Daoy (cell line): ENCODE results near the gene BTBD17. TPM values are rescaled to one million over a fixed set of nuclear protein-coding genes. Genes with fewer than 3 reads are reported as not detected.
A peak's percentile ranks its signal among the peaks of the same experiment; 100 is the strongest.
"Not testable (repeated sequence)": the region's sequence is repeated elsewhere in the genome, so short reads cannot be mapped to it uniquely, and the experiment has no call there.

Experiments
- DNase-seq: peaks from one replicate; pipeline ENCODE4 v3.0.0-alpha.2; 2015; ENCODE audit warnings: low read depth
- total RNA-seq: library from RNA; depleted of rRNA; stranded (reverse); fragments of >200 nt; shearing (Covaris generic); gene quantifications from 2 replicates; pipeline ENCODE4 v1.2.3, GENCODE V29; 2014; rRNA removed

Gene BTBD17
- total RNA-seq = not detected in 2 replicates

- DNase-seq = peak; percentile 66
Measured at GRCh38 chr17:74361230-74362068, at the start of gene BTBD17. BTBD17 (minus strand) TSS chr17:74361868; CDS start chr17:74361819, 49 bp downstream.

- DNase-seq = no peak
Measured at GRCh38 chr17:74410001-74410443, 48.4 kb upstream of the BTBD17 start.

- DNase-seq = no peak
Measured at GRCh38 chr17:74408815-74409214, 47.1 kb upstream of the BTBD17 start.

GRCh38 chr17:74408262-74408661 lies 46.6 kb upstream of the BTBD17 start:
- peak; percentile 65 for DNase-seq

GRCh38 chr17:74407384-74407783 lies 45.7 kb upstream of the BTBD17 start:
- DNase-seq = no peak

GRCh38 chr17:74405311-74405710 lies 43.6 kb upstream of the BTBD17 start:
- DNase-seq = not testable (repeated sequence)

- no peak for DNase-seq
Measured at GRCh38 chr17:74404789-74405188, 43.1 kb upstream of the BTBD17 start.

- DNase-seq = no peak
Measured at GRCh38 chr17:74404218-74404617, 42.5 kb upstream of the BTBD17 start.

- no peak for DNase-seq
Measured at GRCh38 chr17:74403512-74404137, 42.0 kb upstream of the BTBD17 start.

- no peak for DNase-seq
Measured at GRCh38 chr17:74402048-74402447, 40.4 kb upstream of the BTBD17 start.

- no peak for DNase-seq
Measured at GRCh38 chr17:74396567-74396966, 34.9 kb upstream of the BTBD17 start.

GRCh38 chr17:74394977-74395376 lies 33.3 kb upstream of the BTBD17 start:
- peak; percentile 35 for DNase-seq

GRCh38 chr17:74394275-74394950 lies 32.7 kb upstream of the BTBD17 start:
- DNase-seq = no peak

- no peak for DNase-seq
Measured at GRCh38 chr17:74393346-74393942, 31.8 kb upstream of the BTBD17 start.

GRCh38 chr17:74392848-74393247 lies 31.2 kb upstream of the BTBD17 start:
- DNase-seq = no peak

- no peak for DNase-seq
Measured at GRCh38 chr17:74391771-74392170, 30.1 kb upstream of the BTBD17 start.

- no peak for DNase-seq
Measured at GRCh38 chr17:74390680-74391653, 29.3 kb upstream of the BTBD17 start.

- no peak for DNase-seq
Measured at GRCh38 chr17:74389937-74390679, 28.4 kb upstream of the BTBD17 start.

- no peak for DNase-seq
Measured at GRCh38 chr17:74389084-74389753, 27.6 kb upstream of the BTBD17 start.
